H1 (cell line): ENCODE data around the gene PHKG2. TPM values are rescaled to one million over a fixed set of nuclear protein-coding genes. Genes with fewer than 3 reads are reported as not detected.

ENCODE experiments used
- CTCF ChIA-PET: fragments of 300-600 bp; sonication (Branson Sonifier 250); formaldehyde crosslinking; loops from one replicate; lab custom pipeline; 2021; ENCODE audit not compliant: partially characterized antibody; lab: Charles Lee
- POLR2A ChIA-PET: fragments of 300-600 bp; sonication (Branson Sonifier 250); formaldehyde crosslinking; loops from one replicate; lab custom pipeline; 2021; ENCODE audit warnings: inconsistent platforms; ENCODE audit not compliant: partially characterized antibody; lab: Charles Lee
- DNase-seq, 2 experiments: peaks; one replicate each; pipeline versions ENCODE4 v3.0.0 to v3.0.0-alpha.2; 2010 to 2022; ENCODE audit warnings: low spot score in 2 of 2, low read depth in 1 of 2, mixed read lengths in 1 of 2
- FAIRE-seq: peaks from 2 replicates; lab custom pipeline; 2011; peaks lifted over from hg19 to GRCh38; lab: Jason Lieb, UNC
- H2AFZ ChIP-seq: 2 replicates; pipeline ENCODE4 v1.8.1; 2012; ENCODE audit warnings: low read length, inconsistent platforms
- H2AK5ac ChIP-seq: 2 replicates; pipeline ENCODE4 v1.6.1; 2013; ENCODE audit warnings: low read depth, low read length
- H2BK120ac ChIP-seq: replicated peaks from 2 replicates; pipeline ENCODE3; 2013; ENCODE audit warnings: low read depth, low read length, inconsistent platforms
- H2BK12ac ChIP-seq: 2 replicates; pipeline ENCODE4 v1.6.1; 2013; ENCODE audit warnings: low read depth, low read length
- H2BK15ac ChIP-seq: 2 replicates; pipeline ENCODE4 v1.6.1; 2013; ENCODE audit warnings: low read length
- H2BK20ac ChIP-seq: 2 replicates; pipeline ENCODE4 v1.6.1; 2013; ENCODE audit warnings: low read length
- H2BK5ac ChIP-seq: 2 replicates; pipeline ENCODE4 v1.6.1; 2013; ENCODE audit warnings: low read depth, low read length
- H3K14ac ChIP-seq: 2 replicates; pipeline ENCODE4 v1.6.1; 2013; ENCODE audit warnings: inconsistent platforms; ENCODE audit not compliant: insufficient read length
- H3K18ac ChIP-seq: 2 replicates; pipeline ENCODE4 v1.6.1; 2013; ENCODE audit warnings: low read length; ENCODE audit errors: extremely low read depth
- H3K23ac ChIP-seq: 2 replicates; pipeline ENCODE4 v1.6.1; 2013; ENCODE audit warnings: inconsistent platforms; ENCODE audit not compliant: insufficient read length
- H3K23me2 ChIP-seq: 2 replicates; pipeline ENCODE4 v1.6.1; 2013; ENCODE audit warnings: low read depth, low read length
- H3K27ac ChIP-seq: 2 replicates; pipeline ENCODE4 v1.6.1; 2011; ENCODE audit warnings: low read depth, low read length, inconsistent platforms
- H3K27me3 ChIP-seq, 4 experiments: replicated peaks in 1 of 4; 1 replicate in 1 of 4; 2 replicates in 3 of 4; pipeline versions ENCODE4 v1.6.1 to v1.8.1; 2011 to 2013; ENCODE audit warnings: low read length in 3 of 4, mild to moderate bottlenecking in 3 of 4, inconsistent platforms in 2 of 4, mixed read lengths in 2 of 4, moderate library complexity in 1 of 4; ENCODE audit not compliant: control insufficient read depth in 3 of 4, insufficient read depth in 3 of 4; ENCODE audit errors: extremely low read depth in 1 of 4
- H3K36me3 ChIP-seq, 4 experiments: 2 replicates each; pipeline versions ENCODE4 v1.6.1 to v1.8.1; 2011 to 2013; ENCODE audit warnings: mild to moderate bottlenecking in 4 of 4, low read length in 3 of 4, moderate library complexity in 2 of 4, control low read depth in 1 of 4, inconsistent platforms in 1 of 4; ENCODE audit not compliant: insufficient read depth in 4 of 4, control insufficient read depth in 2 of 4
- H3K4ac ChIP-seq: replicated peaks from 2 replicates; pipeline ENCODE3; 2013; ENCODE audit warnings: low read length, low read depth, mixed read lengths, inconsistent platforms; ENCODE audit not compliant: insufficient read length
- H3K4me1 ChIP-seq, 4 experiments: replicated peaks in 1 of 4; 1 replicate in 1 of 4; 2 replicates in 3 of 4; pipeline versions ENCODE4 v1.6.1 to v1.8.1; 2011 to 2013; ENCODE audit warnings: low read length in 3 of 4, inconsistent platforms in 2 of 4, mixed read lengths in 1 of 4; ENCODE audit not compliant: insufficient read depth in 4 of 4, control insufficient read depth in 3 of 4
- H3K4me2 ChIP-seq, 2 experiments: 2 replicates each; pipeline versions ENCODE4 v1.6.1 to v1.8.1; 2011 to 2013; ENCODE audit warnings: low read depth in 2 of 2, low read length in 2 of 2, control low read depth in 1 of 2, inconsistent platforms in 1 of 2, mild to moderate bottlenecking in 1 of 2; ENCODE audit not compliant: insufficient read depth in 1 of 2
- H3K4me3 ChIP-seq, 4 experiments: fragments of 200-600, 300-600 bp in 1 of 4; sonication (generic), shearing (Covaris generic), sonication (Bioruptor Twin) in 1 of 4; 2 replicates each; pipeline versions ENCODE4 v1.5.1 to v1.8.1; 2011 to 2016; ENCODE audit warnings: low read length in 4 of 4, low read depth in 3 of 4, control low read depth in 2 of 4, inconsistent platforms in 2 of 4, mild to moderate bottlenecking in 2 of 4, mixed read lengths in 1 of 4, moderate library complexity in 1 of 4; ENCODE audit not compliant: insufficient read depth in 2 of 4; ENCODE audit errors: extremely low read depth in 1 of 4
- H3K56ac ChIP-seq: replicated peaks from 2 replicates; pipeline ENCODE3; 2013; ENCODE audit warnings: low read depth, mild to moderate bottlenecking, mixed read lengths, low read length, inconsistent platforms; ENCODE audit not compliant: insufficient read length
- H3K79me1 ChIP-seq: 2 replicates; pipeline ENCODE4 v1.6.1; 2013; ENCODE audit warnings: low read depth, low read length, control low read depth
- H3K79me2 ChIP-seq, 2 experiments: 2 replicates each; pipeline versions ENCODE4 v1.6.1 to v1.8.1; 2012 to 2013; ENCODE audit warnings: low read length in 2 of 2, mild to moderate bottlenecking in 2 of 2, inconsistent platforms in 1 of 2; ENCODE audit not compliant: insufficient read depth in 2 of 2, control insufficient read depth in 1 of 2
- H3K9ac ChIP-seq, 4 experiments: replicated peaks in 1 of 4; 1 replicate in 1 of 4; 2 replicates in 3 of 4; pipeline versions ENCODE4 v1.6.1 to v1.8.1; 2011 to 2013; ENCODE audit warnings: low read depth in 3 of 4, low read length in 3 of 4, control low read depth in 2 of 4, mild to moderate bottlenecking in 2 of 4, moderate library complexity in 2 of 4, inconsistent platforms in 1 of 4; ENCODE audit errors: extremely low read depth in 1 of 4
- H3K9me3 ChIP-seq, 2 experiments: 2 replicates each; pipeline versions ENCODE4 v1.6.1 to v1.8.1; 2012 to 2013; ENCODE audit warnings: mild to moderate bottlenecking in 2 of 2, moderate library complexity in 2 of 2, control low read depth in 1 of 2, inconsistent platforms in 1 of 2, low read depth in 1 of 2, low read length in 1 of 2, mixed read lengths in 1 of 2; ENCODE audit not compliant: insufficient read depth in 2 of 2
- H4K20me1 ChIP-seq, 2 experiments: replicated peaks in 1 of 2; 2 replicates each; pipeline versions ENCODE3 to v1.8.1; 2011 to 2013; ENCODE audit warnings: inconsistent platforms in 2 of 2, low read length in 2 of 2, mild to moderate bottlenecking in 1 of 2; ENCODE audit not compliant: insufficient read depth in 2 of 2, control insufficient read depth in 1 of 2
- H4K5ac ChIP-seq: 2 replicates; pipeline ENCODE4 v1.6.1; 2013; ENCODE audit warnings: low read length, low read depth, mixed read lengths, inconsistent platforms; ENCODE audit not compliant: insufficient read length
- H4K8ac ChIP-seq: 2 replicates; pipeline ENCODE4 v1.8.0; 2013; ENCODE audit warnings: mild to moderate bottlenecking, moderate library complexity, low read length, inconsistent platforms; ENCODE audit not compliant: insufficient read depth; ENCODE audit errors: extremely low read depth
- H4K91ac ChIP-seq: replicated peaks from 2 replicates; pipeline ENCODE3; 2013; ENCODE audit warnings: low read length, mixed read lengths, inconsistent platforms; ENCODE audit not compliant: insufficient read length
- POU5F1 ChIP-seq: IDR thresholded peaks from 2 replicates; pipeline ENCODE4 v1.6.1; 2011; ENCODE audit warnings: low read depth, mild to moderate bottlenecking, low read length, moderate library complexity
- TBP ChIP-seq: IDR thresholded peaks from 2 replicates; pipeline ENCODE4 v1.6.1; 2011; ENCODE audit warnings: low read depth, low read length, improper control_type of control experiment
- WGBS, 2 experiments: shearing (Covaris generic) in 1 of 2; methylation state at CpG; one replicate each; pipeline versions ENCODE4 v1.1.6 to v1.1.7; 2013 to 2015; ENCODE audit warnings: low lambda C conversion rate in 2 of 2, mixed read lengths in 2 of 2, inconsistent platforms in 1 of 2, low coverage in 1 of 2, missing lambda C conversion rate in 1 of 2; ENCODE audit not compliant: insufficient replicate concordance in 2 of 2, insufficient coverage in 1 of 2, insufficient read length in 1 of 2; ENCODE audit errors: extremely low coverage in 1 of 2, missing lambda C conversion rate in 1 of 2; 5-methylcytosine and 5-hydroxymethylcytosine counted together
- polyA plus RNA-seq, 7 experiments: library from polyadenylated mRNA; depleted of rRNA in 3 of 7; stranded (reverse) in 5 of 7; unstranded in 2 of 7; fragments of >200 nt in 5 of 7; fragments of 200-250 nt in 2 of 7; gene quantifications; 1 replicate in 5 of 7; 2 replicates in 1 of 7; 4 replicates in 1 of 7; pipeline versions ENCODE4 v1.2.1 to v1.2.3, GENCODE V29; 2011 to 2013; ENCODE audit warnings: missing spikeins in 2 of 7, mixed read lengths in 2 of 7
- total RNA-seq: library from RNA; stranded (reverse); fragmentation: NEBNext Ultra II Directional; extraction: Animal tissue kit (Norgen Biotek cat#: 25700); gene quantifications from 2 replicates; pipeline ENCODE4 v1.2.1, GENCODE V29; 2021

The PHKG2 gene
- total and polyA plus RNA-seq, 2 of the 8 experiments (the other 6 are each of a cell fraction or from before 2014, with no cell fraction given) = 36.0 to 53.4 TPM

- FAIRE-seq (no peak), DNase-seq (no peak)
- H3K4me2 ChIP-seq = no peak overlapping the region
- H3K27me3 ChIP-seq = no peaks in the 10 kb centered on the region; a peak in 1 of 7 replicates
- H4K20me1 ChIP-seq = peaks cover 11% of the 10 kb centered on the region in 2 experiments
- no peak overlapping the region for H2BK15ac ChIP-seq
- WGBS, 2 experiments = 94% methylated on average over 12 of the region's 12 CpGs; no CpG with 5 or more reads in 1 of the 2 experiments
- no peak overlapping the region for H2BK20ac ChIP-seq
- H4K5ac ChIP-seq = no peak overlapping the region
- H3K27ac ChIP-seq = no peak overlapping the region
- H3K56ac ChIP-seq = no peak overlapping the region
- H2AFZ ChIP-seq = no peak overlapping the region
- H3K4ac ChIP-seq = no peak overlapping the region
- H2BK12ac ChIP-seq = no peak overlapping the region
- no peak overlapping the region for H3K18ac ChIP-seq
- H3K79me1 ChIP-seq = peaks cover 3% of the 10 kb centered on the region; the same call in 1 of the 2 replicates
- H3K79me2 ChIP-seq = peaks cover 4 to 20% of the 10 kb centered on the region in 2 experiments; a peak in 2 of 4 replicates
- peaks cover 42 to 69% (median 59%) of the 10 kb centered on the region in 4 experiments for H3K36me3 ChIP-seq
- no peak overlapping the region for H2AK5ac ChIP-seq
- H3K9ac ChIP-seq = no peak overlapping the region
- H3K23me2 ChIP-seq = peaks cover 14% of the 10 kb centered on the region
- no peak overlapping the region for H4K91ac ChIP-seq
- no peak overlapping the region for H3K23ac ChIP-seq
- POLR2A ChIA-PET = interaction anchor here (0.8 to 9.0 kb wide), 8 partner anchors 10 to 50 kb away, joined by 3 to 92 read pairs (median 3); partner anchors contain the start of gene PHKG2
- CTCF ChIA-PET = interaction anchor here (0.8 to 1.5 kb wide), 2 partner anchors 33 to 213 kb away, joined by 3 read pairs; no protein-coding TSS in a partner anchor
- H3K4me1 ChIP-seq = peaks cover 0 to 11% (median 2%) of the 10 kb centered on the region in 4 experiments; a peak in 4 of 7 replicates
- no peak overlapping the region for H2BK120ac ChIP-seq
- H4K8ac ChIP-seq = no peak overlapping the region
- no peak overlapping the region for H2BK5ac ChIP-seq
- no peak overlapping the region for H3K4me3 ChIP-seq
- H3K9me3 ChIP-seq = no peaks in the 10 kb centered on the region
- no peak overlapping the region for H3K14ac ChIP-seq
- TF ChIP-seq TBP (no peak), POU5F1 (no peak)
Measured at GRCh38 chr16:30764816-30765465, 16.7 kb downstream of the PHKG2 start.
